ENCODE measurements around the gene SLC39A9.
A peak's percentile ranks its signal among the peaks of the same experiment; 100 is the strongest.
"Not testable (repeated sequence)": the region's sequence is repeated elsewhere in the genome, so short reads cannot be mapped to it uniquely, and the experiment has no call there.

SLC39A9 gene

GRCh38 chr14:69378274-69378673 lies 20.2 kb upstream of the SLC39A9 start:
- no peaks in the 10 kb centered on the region for H3K9me3 ChIP-seq (ENCODE audit: control insufficient read depth, insufficient read depth, low read depth, low read length)
- no peak overlapping the region for H3K27ac ChIP-seq (ENCODE audit: extremely low read depth, low read depth, low read length)
- peaks cover 66 to 75% of the 10 kb centered on the region in 2 experiments for H3K36me3 ChIP-seq (ENCODE audit: control insufficient read depth in 2 of 2, insufficient read depth in 1 of 2, low read length in 2 of 2)
- POLR2A ChIA-PET, result no interaction called here
- no peak overlapping the region for H3K4me3 ChIP-seq (ENCODE audit: low read depth, low read length)
- CTCF ChIA-PET, result interaction anchor here (0.7 kb wide), 1 partner anchor 121 kb away, joined by 3 read pairs; no protein-coding TSS in a partner anchor
- no peaks in the 10 kb centered on the region for H3K4me1 ChIP-seq (ENCODE audit: control insufficient read depth, insufficient read depth, low read length)
- TF ChIP-seq PRDM1 (tag by site-specific recombination; IDR thresholded peaks at IDR 0.05), result 0 out of 2 replicates have a peak, but pooled peaks have one; percentile 21
- no peak for TF ChIP-seq OVOL3 (tag by site-specific recombination; IDR thresholded peaks at IDR 0.05)

- H3K27ac ChIP-seq (ENCODE audit: extremely low read depth, low read depth, low read length), result no peak overlapping the region
- peaks cover 87 to 92% of the 10 kb centered on the region in 2 experiments for H3K36me3 ChIP-seq (ENCODE audit: control insufficient read depth in 2 of 2, insufficient read depth in 1 of 2, low read length in 2 of 2)
- H3K4me1 ChIP-seq (ENCODE audit: control insufficient read depth, insufficient read depth, low read length), result no peaks in the 10 kb centered on the region
- no peaks in the 10 kb centered on the region for H3K9me3 ChIP-seq (ENCODE audit: control insufficient read depth, insufficient read depth, low read depth, low read length)
- POLR2A ChIA-PET, result interaction anchor here (2.0 kb wide), 1 partner anchor 11 kb away, joined by 7 read pairs; the partner anchor contains the start of genes ERH and SLC39A9
- CTCF ChIA-PET, result no interaction called here
- no peak overlapping the region for H3K4me3 ChIP-seq (ENCODE audit: low read depth, low read length)
- TF ChIP-seq ZNF629 (tag by site-specific recombination; IDR thresholded peaks at IDR 0.05) (no peak), ZNF239 (tag by site-specific recombination; IDR thresholded peaks at IDR 0.05) (no peak), ZBTB17 (tag by site-specific recombination; IDR thresholded peaks at IDR 0.05) (no peak), PATZ1 (tag by site-specific recombination; IDR thresholded peaks at IDR 0.05) (no peak), SCRT1 (tag by site-specific recombination; IDR thresholded peaks at IDR 0.05; ENCODE audit: borderline replicate concordance) (no peak), ZNF654 (tag by site-specific recombination; IDR thresholded peaks at IDR 0.05; ENCODE audit: low read depth) (no peak), ZNF704 (tag by site-specific recombination; IDR thresholded peaks at IDR 0.05) (no peak), ZNF423 (tag by site-specific recombination; IDR thresholded peaks at IDR 0.05) (no peak), ZNF280D (tag by site-specific recombination; IDR thresholded peaks at IDR 0.05) (no peak)
These were observed 11.2 kb upstream of the SLC39A9 start for GRCh38 chr14:69387311-69387710.

- TF ChIP-seq ZNF146 (tag by site-specific recombination; IDR thresholded peaks at IDR 0.05), result 0 out of 2 replicates have a peak, but pooled peaks have one; percentile 0
- H3K36me3 ChIP-seq (ENCODE audit: control insufficient read depth in 2 of 2, insufficient read depth in 1 of 2, low read length in 2 of 2), result peaks cover 94 to 96% of the 10 kb centered on the region in 2 experiments
- not testable (repeated sequence) for H3K9me3 ChIP-seq (ENCODE audit: control insufficient read depth, insufficient read depth, low read depth, low read length); H3K27ac ChIP-seq (ENCODE audit: extremely low read depth, low read depth, low read length); H3K4me3 ChIP-seq (ENCODE audit: low read depth, low read length); H3K4me1 ChIP-seq (ENCODE audit: control insufficient read depth, insufficient read depth, low read length)
- CTCF ChIA-PET, result interaction anchor here (1.2 kb wide), 1 partner anchor 193 kb away, joined by 3 read pairs; no protein-coding TSS in a partner anchor
- POLR2A ChIA-PET, result interaction anchor here (0.7 kb wide), 1 partner anchor 30 kb away, joined by 5 read pairs; no protein-coding TSS in a partner anchor
These were observed 7.1 kb upstream of the SLC39A9 start for GRCh38 chr14:69391400-69391799.

Data from HEK293 (cell line).